ENCODE results near the gene STXBP5. TPM values are rescaled to one million over a fixed set of nuclear protein-coding genes. Genes with fewer than 3 reads are reported as not detected.

Gene STXBP5
- total RNA-seq, 2 donors from 2014 or later = 25.9 to 30.3 TPM

DNA sequence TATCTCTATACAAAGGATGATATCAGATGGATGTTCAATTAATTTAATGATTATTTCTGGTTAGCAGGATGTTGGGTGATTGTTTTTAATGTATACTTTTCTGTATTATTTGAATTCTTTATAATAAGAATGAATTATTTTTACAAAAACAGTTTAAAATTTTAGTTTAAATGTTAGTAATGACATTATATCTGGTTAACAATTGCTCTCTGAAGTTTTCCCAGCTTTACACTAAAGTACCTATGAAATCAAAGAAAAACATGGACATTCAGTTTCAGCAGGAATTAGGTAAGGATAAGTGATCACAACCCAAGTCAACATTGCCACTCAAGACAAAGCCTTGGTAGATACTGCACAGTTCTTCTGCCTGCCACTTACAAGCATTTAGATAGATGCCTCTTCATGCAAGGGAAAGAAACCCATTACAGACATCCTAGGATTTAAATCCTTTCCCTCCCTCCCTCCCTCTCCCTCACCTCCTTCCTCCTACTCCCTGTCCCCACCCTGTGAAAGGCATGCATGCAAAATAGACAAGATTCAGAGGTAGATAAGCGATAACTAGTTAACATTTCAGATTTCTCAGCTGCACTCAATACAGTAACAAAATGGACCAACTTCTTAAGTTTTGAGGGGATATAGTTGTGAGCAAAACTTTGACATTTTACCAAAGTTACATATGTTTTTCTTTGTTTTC is 143.8 kb downstream of the STXBP5 start:
- intact Hi-C loops (cut with DNase I) = no loop called here
- H3K4me3 ChIP-seq = no peak overlapping the region
- no peaks in the 10 kb centered on the region for H3K4me1 ChIP-seq
- no peak for TF ChIP-seq POLR2A (IDR thresholded peaks at IDR 0.05)
- TF ChIP-seq, protein P1, sequence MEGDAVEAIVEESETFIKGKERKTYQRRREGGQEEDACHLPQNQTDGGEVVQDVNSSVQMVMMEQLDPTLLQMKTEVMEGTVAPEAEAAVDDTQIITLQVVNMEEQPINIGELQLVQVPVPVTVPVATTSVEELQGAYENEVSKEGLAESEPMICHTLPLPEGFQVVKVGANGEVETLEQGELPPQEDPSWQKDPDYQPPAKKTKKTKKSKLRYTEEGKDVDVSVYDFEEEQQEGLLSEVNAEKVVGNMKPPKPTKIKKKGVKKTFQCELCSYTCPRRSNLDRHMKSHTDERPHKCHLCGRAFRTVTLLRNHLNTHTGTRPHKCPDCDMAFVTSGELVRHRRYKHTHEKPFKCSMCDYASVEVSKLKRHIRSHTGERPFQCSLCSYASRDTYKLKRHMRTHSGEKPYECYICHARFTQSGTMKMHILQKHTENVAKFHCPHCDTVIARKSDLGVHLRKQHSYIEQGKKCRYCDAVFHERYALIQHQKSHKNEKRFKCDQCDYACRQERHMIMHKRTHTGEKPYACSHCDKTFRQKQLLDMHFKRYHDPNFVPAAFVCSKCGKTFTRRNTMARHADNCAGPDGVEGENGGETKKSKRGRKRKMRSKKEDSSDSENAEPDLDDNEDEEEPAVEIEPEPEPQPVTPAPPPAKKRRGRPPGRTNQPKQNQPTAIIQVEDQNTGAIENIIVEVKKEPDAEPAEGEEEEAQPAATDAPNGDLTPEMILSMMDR (IDR thresholded peaks at IDR 0.05) = no peak
- H3K9me3 ChIP-seq = no peaks in the 10 kb centered on the region
- DNase-seq = no peak
- no peak for ATAC-seq
- peaks cover 0 to 2% of the 10 kb centered on the region in 2 donors for H3K36me3 ChIP-seq (replicated peaks in 1 of 2; ENCODE audit: insufficient read depth in 1 of 2, low read depth in 2 of 2)
- no peaks in the 10 kb centered on the region for H3K27me3 ChIP-seq
- H3K27ac ChIP-seq = no peak overlapping the region
- WGBS, 2 donors = 97 to 100% methylated on average over 1 of the region's 1 CpG

DNA sequence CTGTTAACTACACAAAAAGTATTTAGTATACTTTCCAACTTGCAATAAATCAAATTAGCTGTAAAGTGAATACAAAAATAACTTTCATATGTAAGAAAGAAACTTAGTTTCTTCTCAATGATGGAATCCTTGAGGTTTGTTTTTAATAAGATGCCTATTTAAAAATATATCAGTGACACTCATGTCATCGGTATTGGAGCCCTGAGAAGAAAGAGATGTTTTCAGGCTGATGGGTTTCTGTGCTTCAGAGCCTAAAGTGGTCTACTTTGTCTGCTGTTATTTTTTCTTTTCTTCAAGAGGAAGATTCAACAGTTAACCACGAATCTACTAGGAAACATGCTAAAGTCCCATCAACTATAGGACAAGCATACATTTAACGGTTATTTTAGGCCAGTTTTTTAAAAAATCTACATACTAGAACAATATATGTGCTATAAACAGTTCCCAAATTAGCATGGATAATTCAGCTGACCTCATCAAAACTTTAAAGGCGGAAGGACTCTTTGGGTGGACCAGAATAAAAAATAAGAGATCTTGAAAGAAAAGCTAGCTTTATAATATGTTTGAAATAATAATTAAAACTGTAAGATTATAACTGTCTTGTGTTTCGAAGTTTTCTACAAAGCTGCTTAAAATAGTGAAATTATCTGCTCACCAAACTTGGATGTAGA is 157.2 kb downstream of the STXBP5 start:
- no peak overlapping the region for H3K27ac ChIP-seq
- 94 to 97% methylated on average over 5 of the region's 5 CpGs for WGBS, 2 donors
- no peak overlapping the region for H3K4me3 ChIP-seq
- no peaks in the 10 kb centered on the region for H3K9me3 ChIP-seq
- ATAC-seq = no peak
- TF ChIP-seq, protein P1 (IDR thresholded peaks at IDR 0.05) = no peak
- no peak for TF ChIP-seq POLR2A (IDR thresholded peaks at IDR 0.05)
- no peaks in the 10 kb centered on the region for H3K4me1 ChIP-seq
- no peaks in the 10 kb centered on the region for H3K27me3 ChIP-seq
- intact Hi-C loops (cut with DNase I) = no loop called here
- DNase-seq = no peak
- peaks cover 7 to 12% of the 10 kb centered on the region in 2 donors for H3K36me3 ChIP-seq (replicated peaks in 1 of 2; ENCODE audit: insufficient read depth in 1 of 2, low read depth in 2 of 2)

DNA sequence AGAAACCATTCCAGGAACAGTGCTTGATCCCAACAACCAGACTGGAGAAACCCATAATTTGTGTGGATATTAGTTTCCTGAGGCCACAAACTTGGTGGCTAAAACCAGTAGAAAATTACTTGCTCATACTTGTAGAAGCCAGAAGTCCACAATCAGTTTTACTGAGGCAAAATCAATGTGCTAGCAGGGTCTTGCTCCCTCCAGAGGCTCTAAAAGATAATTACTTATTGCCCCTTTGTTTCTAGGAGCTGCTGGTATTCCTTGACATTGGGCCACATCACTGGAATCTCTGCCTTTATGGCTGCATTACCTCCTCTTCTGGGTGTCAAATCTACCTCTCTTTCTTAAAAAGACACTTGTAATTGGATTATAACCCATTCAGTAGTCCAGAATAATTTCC is 162.1 kb downstream of the STXBP5 start:
- TF ChIP-seq, protein P1 (IDR thresholded peaks at IDR 0.05) = no peak
- no peak for TF ChIP-seq POLR2A (IDR thresholded peaks at IDR 0.05)
- intact Hi-C loops (cut with DNase I) = no loop called here
- no peak overlapping the region for H3K4me3 ChIP-seq
- H3K9me3 ChIP-seq = no peaks in the 10 kb centered on the region
- H3K27ac ChIP-seq = no peak overlapping the region
- H3K27me3 ChIP-seq = no peaks in the 10 kb centered on the region
- no peaks in the 10 kb centered on the region for H3K4me1 ChIP-seq
- ATAC-seq (no peak), DNase-seq (no peak)
- H3K36me3 ChIP-seq (replicated peaks in 1 of 2; ENCODE audit: insufficient read depth in 1 of 2, low read depth in 2 of 2) = peaks cover 0 to 10% of the 10 kb centered on the region in 2 donors

DNA sequence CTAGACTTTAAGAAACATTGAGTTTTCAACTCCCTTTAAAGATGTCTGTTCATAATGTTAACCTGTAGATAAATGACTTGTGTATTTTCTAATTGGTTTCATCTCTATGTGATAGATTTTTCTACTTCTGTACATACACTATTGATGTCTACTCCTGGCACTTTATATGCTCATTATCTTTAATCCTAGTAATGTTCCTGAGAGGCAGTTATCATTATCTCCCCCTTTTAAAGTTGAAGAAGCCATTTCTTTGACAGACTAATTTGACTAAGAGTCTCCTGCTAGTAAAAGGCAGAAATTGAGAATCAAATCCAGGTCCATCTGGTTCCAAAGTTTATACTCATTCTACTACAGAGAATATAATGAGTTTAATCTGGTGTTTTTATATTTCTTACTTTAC is 167.1 kb downstream of the STXBP5 start:
- Histone ChIP-seq H3K36me3 (replicated peaks in 1 of 2; ENCODE audit: insufficient read depth in 1 of 2, low read depth in 2 of 2) (peaks cover 0 to 2% of the 10 kb centered on the region in 2 donors), H3K27me3 (no peaks in the 10 kb centered on the region), H3K4me1 (no peaks in the 10 kb centered on the region), H3K9me3 (no peaks in the 10 kb centered on the region), H3K27ac (no peak overlapping the region), H3K4me3 (no peak overlapping the region)
- no peak for DNase-seq
- intact Hi-C loops (cut with DNase I) = no loop called here
- TF ChIP-seq, protein P1 (IDR thresholded peaks at IDR 0.05) = no peak
- no peak for ATAC-seq

DNA sequence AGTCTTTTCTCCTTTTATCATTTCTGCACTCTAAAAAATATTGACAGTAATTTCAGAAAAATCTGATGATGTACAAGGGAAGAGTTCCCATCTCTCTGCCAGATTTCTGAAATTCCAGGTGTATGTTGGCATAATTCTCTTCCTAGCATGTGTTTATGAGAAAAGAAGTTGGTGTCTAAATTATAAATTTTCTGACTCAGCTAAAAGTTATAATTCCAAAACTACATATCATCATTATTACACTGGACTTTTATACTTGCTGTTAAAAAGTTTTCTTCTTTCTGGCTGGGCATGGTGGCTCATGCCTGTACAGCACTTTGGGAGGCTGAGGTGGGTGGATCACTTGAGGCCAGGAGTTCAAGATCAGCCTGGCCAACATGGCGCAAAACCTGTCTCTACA is 168.6 kb downstream of the STXBP5 start:
- H3K4me1 ChIP-seq = no peaks in the 10 kb centered on the region
- 100% methylated on average over 1 of the region's 1 CpG for WGBS, 2 donors
- no peaks in the 10 kb centered on the region for H3K9me3 ChIP-seq
- no peak overlapping the region for H3K4me3 ChIP-seq
- ATAC-seq (no peak), DNase-seq (no peak)
- no peaks in the 10 kb centered on the region for H3K27me3 ChIP-seq
- TF ChIP-seq, protein P1 (IDR thresholded peaks at IDR 0.05) = no peak
- TF ChIP-seq POLR2A (IDR thresholded peaks at IDR 0.05) = no peak
- intact Hi-C loops (cut with DNase I) = no loop called here
- no peak overlapping the region for H3K27ac ChIP-seq
- no peaks in the 10 kb centered on the region for H3K36me3 ChIP-seq (replicated peaks in 1 of 2; ENCODE audit: insufficient read depth in 1 of 2, low read depth in 2 of 2)

Measured in body of pancreas (tissue), 4 donors.